Heart left ventricle (tissue), 13 donors: ENCODE data around the gene C9orf152.

Source experiments
- POLR2A ChIP-seq, 2 donors: fragments of 450-650 bp; IDR thresholded peaks; one replicate each; pipeline ENCODE4 v1.6.1; 2017; ENCODE audit warnings: antibody characterized with exemption in 2 of 2, mild to moderate bottlenecking in 2 of 2, moderate library complexity in 2 of 2
- TF ChIP-seq, protein P1 (sequence below), 12 donors: fragments of 200-600 bp; sonication (generic) in 4 of 12; IDR thresholded peaks; one replicate each; pipeline versions ENCODE4 v1.5.0 to v1.8.0; 2018 to 2022; ENCODE audit warnings: antibody characterized with exemption in 12 of 12, mild to moderate bottlenecking in 5 of 12
- donor health status: ischemic (EF 13 %, LVEDD 7.1; RV severe dilation, severe dysfunction).
- donor health status: DM: no; HTN: yes; CAD: no.
- donor health status: DM: no; HTN: no; CAD: no.
- donor health status: ischemic (EF 25% LVEDD 6.9; RV normal size, moderate dysfunction).
- donor health status: ischemic (EF 25% LVEDD 5.7; RV mildly dilated, moderate dysfunction).
- donor health status: ischemic (EF 35%, LVEDD 5.7; RV mildly dilated, moderate dysfunction).
- donor health status: nonischemic (EF 11% LVEDD 7.7; RV severe dilation, severe dysfunction).
- donor health status: DM: yes; HTN: yes; CAD: no.
- donor health status: PGD.
- donor health status: ischemic (EF 29% LVEDD 5.4; RV normal size, mild dysfunction).
- donor health status: nonischemic (EF 23%, LVEDD 6.1; RV moderate dilation, normal function).

DNA sequence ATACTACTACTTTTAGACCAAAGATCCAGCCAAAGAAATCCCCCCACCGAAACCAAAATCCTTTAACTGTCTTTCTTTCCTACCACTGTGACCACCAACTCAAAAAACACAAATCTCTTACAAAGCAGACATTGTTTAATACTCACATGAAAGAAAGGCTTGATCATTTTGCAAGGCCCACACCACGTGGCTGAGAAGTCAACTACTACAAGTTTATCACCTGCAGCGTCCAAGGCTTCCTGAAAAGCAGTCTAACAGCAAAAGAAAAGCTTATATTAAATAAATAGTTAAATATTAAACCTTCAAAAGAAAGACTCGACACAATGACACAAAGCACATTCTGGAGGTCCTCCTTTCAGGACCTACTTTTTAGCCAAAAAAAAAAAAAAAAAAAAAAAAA lies 43.3 kb upstream of the C9orf152 start:
- TF ChIP-seq, protein P1, sequence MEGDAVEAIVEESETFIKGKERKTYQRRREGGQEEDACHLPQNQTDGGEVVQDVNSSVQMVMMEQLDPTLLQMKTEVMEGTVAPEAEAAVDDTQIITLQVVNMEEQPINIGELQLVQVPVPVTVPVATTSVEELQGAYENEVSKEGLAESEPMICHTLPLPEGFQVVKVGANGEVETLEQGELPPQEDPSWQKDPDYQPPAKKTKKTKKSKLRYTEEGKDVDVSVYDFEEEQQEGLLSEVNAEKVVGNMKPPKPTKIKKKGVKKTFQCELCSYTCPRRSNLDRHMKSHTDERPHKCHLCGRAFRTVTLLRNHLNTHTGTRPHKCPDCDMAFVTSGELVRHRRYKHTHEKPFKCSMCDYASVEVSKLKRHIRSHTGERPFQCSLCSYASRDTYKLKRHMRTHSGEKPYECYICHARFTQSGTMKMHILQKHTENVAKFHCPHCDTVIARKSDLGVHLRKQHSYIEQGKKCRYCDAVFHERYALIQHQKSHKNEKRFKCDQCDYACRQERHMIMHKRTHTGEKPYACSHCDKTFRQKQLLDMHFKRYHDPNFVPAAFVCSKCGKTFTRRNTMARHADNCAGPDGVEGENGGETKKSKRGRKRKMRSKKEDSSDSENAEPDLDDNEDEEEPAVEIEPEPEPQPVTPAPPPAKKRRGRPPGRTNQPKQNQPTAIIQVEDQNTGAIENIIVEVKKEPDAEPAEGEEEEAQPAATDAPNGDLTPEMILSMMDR (IDR thresholded peaks at IDR 0.05) = no peak
- TF ChIP-seq POLR2A (IDR thresholded peaks at IDR 0.05) = no peak
